Mesothelial cell of epicardium (in vitro differentiated cells): ENCODE results near the gene TJP2. TPM values are rescaled to one million over a fixed set of nuclear protein-coding genes. Genes with fewer than 3 reads are reported as not detected.

Experiments
- DNase-seq, 2 experiments: peaks; one replicate each; pipeline ENCODE4 v3.0.0; 2021; ENCODE audit warnings: low spot score in 2 of 2; ENCODE audit not compliant: unreplicated experiment in 2 of 2
- H3K27ac Mint-ChIP-seq: 2 replicates; pipeline ENCODE4 v1.8.0; 2021; ENCODE audit warnings: mixed read lengths
- H3K27me3 Mint-ChIP-seq: 2 replicates; pipeline ENCODE4 v1.8.0; 2021; ENCODE audit warnings: low read depth, mixed read lengths
- H3K36me3 Mint-ChIP-seq: 2 replicates; pipeline ENCODE4 v1.8.0; 2021; ENCODE audit warnings: mixed read lengths
- H3K4me1 Mint-ChIP-seq: 2 replicates; pipeline ENCODE4 v1.8.0; 2021; ENCODE audit warnings: mixed read lengths
- H3K4me3 Mint-ChIP-seq: 2 replicates; pipeline ENCODE4 v1.8.0; 2021; ENCODE audit warnings: mild to moderate bottlenecking, moderate library complexity, mixed read lengths
- H3K9me3 Mint-ChIP-seq: 2 replicates; pipeline ENCODE4 v1.8.0; 2021; ENCODE audit warnings: mixed read lengths
- total RNA-seq: library from RNA; stranded (reverse); gene quantifications from 3 replicates; pipeline ENCODE4 v1.2.1, GENCODE V29; 2021
- TF ChIP-seq, protein P1 (sequence below): fragments of 200-600 bp; sonication (generic); IDR thresholded peaks from one replicate; pipeline ENCODE4 v1.5.0; 2021; ENCODE audit warnings: antibody characterized with exemption; ENCODE audit not compliant: unreplicated experiment

Gene TJP2
- total RNA-seq, 1 donor from 2014 or later = 58.0 TPM

DNA sequence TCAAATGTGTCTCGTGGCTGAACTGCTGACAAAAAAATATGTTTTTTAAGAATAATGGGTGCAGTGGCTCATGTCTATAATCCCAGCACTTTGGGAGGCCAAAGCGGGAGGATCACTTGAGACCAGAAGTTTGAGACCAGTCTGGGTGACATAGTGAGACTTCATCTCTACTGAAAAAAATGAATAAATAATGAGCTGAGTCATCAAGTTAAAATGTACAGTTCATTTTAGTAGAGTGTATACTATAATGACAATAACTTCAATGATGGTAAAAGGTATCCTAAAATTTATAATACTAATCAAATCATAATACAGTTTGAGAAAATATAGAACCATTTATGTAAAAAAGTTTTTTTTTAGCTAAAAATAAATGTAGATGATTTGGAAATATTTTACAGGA is 37.9 kb upstream of the TJP2 start:
- Mint-ChIP-seq H3K27ac (no peak overlapping the region), H3K4me1 (peaks cover 14% of the 10 kb centered on the region), H3K36me3 (peaks cover 14% of the 10 kb centered on the region), H3K9me3 (no peaks in the 10 kb centered on the region), H3K27me3 (no peaks in the 10 kb centered on the region), H3K4me3 (no peak overlapping the region)
- DNase-seq = no peak
- TF ChIP-seq, protein P1, sequence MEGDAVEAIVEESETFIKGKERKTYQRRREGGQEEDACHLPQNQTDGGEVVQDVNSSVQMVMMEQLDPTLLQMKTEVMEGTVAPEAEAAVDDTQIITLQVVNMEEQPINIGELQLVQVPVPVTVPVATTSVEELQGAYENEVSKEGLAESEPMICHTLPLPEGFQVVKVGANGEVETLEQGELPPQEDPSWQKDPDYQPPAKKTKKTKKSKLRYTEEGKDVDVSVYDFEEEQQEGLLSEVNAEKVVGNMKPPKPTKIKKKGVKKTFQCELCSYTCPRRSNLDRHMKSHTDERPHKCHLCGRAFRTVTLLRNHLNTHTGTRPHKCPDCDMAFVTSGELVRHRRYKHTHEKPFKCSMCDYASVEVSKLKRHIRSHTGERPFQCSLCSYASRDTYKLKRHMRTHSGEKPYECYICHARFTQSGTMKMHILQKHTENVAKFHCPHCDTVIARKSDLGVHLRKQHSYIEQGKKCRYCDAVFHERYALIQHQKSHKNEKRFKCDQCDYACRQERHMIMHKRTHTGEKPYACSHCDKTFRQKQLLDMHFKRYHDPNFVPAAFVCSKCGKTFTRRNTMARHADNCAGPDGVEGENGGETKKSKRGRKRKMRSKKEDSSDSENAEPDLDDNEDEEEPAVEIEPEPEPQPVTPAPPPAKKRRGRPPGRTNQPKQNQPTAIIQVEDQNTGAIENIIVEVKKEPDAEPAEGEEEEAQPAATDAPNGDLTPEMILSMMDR = no peak

DNA sequence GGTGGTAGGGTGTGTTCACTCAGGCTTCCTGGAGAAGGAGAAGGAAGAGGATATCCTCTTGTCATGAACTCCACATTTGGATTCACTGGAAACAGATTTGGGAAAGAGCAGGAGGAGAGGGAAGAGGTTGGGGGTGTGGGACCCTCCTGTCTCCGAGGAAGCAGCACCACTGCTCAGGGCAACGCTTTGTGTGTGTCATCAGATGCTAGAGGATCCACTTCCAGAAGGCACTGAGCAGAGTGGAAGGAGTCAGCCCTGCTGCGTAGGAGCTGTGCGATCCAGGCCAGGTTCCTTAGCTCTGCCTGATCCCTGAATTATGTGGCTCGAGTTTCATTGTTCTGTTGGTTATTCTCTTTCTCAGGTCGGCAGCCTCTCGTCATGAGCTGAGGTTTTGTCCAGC is 37.3 kb upstream of the TJP2 start:
- Mint-ChIP-seq H3K4me3 (no peak overlapping the region), H3K9me3 (no peaks in the 10 kb centered on the region), H3K36me3 (peaks cover 14% of the 10 kb centered on the region), H3K27me3 (no peaks in the 10 kb centered on the region), H3K27ac (no peak overlapping the region), H3K4me1 (peaks cover 8% of the 10 kb centered on the region)
- TF ChIP-seq, protein P1 = no peak
- peak in 1 of 2 experiments; percentile 16 for DNase-seq

DNA sequence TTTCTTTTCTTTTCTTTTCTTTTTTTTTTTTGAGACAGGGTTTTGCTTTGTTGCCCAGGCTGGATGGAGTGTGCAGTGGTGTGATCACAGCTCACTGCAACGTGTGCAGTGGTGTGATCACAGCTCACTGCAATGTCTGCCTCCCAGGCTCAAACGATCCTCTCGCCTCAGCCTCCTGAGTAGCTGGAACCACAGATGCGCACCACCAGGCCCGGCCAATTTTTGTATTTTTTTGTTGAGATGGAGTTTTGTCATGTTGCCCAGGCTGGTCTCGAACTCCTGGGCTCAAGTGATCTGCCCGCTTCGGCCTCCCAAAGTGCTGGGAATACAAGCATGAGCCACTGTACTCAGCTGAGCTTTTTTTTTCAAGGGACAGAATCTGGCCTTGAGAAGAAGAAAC is 36.8 kb upstream of the TJP2 start:
- TF ChIP-seq, protein P1 = no peak
- DNase-seq = peak in 1 of 2 experiments; percentile 16
- peaks cover 14% of the 10 kb centered on the region for H3K36me3 Mint-ChIP-seq
- H3K4me1 Mint-ChIP-seq = peaks cover 8% of the 10 kb centered on the region
- H3K27ac Mint-ChIP-seq = peak overlapping the region; percentile 34
- no peaks in the 10 kb centered on the region for H3K9me3 Mint-ChIP-seq
- H3K4me3 Mint-ChIP-seq = no peak overlapping the region
- H3K27me3 Mint-ChIP-seq = no peaks in the 10 kb centered on the region

DNA sequence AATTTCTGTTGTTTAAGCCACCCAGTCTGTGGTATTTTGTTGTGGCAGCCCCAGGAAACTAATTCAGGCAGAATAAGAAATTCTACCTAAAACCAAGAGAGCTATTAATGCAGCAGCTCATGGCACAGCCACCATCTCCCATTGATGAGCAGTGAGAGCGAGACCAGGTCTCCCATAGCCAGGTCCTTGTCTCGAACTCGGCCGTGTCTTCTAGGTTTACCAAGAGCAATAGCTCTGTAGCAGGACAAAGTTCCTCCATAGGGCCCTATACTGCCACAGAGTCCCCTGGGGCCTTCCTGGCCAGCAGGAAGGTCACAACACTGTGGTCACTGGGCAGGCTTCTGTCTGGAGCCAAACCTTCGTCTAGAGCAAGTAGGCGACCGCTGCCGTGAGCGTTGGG is 34.5 kb upstream of the TJP2 start:
- H3K27ac Mint-ChIP-seq = no peak overlapping the region
- TF ChIP-seq, protein P1 = no peak
- no peaks in the 10 kb centered on the region for H3K27me3 Mint-ChIP-seq
- H3K4me3 Mint-ChIP-seq = no peak overlapping the region
- peaks cover 14% of the 10 kb centered on the region for H3K36me3 Mint-ChIP-seq
- H3K4me1 Mint-ChIP-seq = peaks cover 23% of the 10 kb centered on the region
- peak in 1 of 2 experiments; percentile 29 for DNase-seq
- no peaks in the 10 kb centered on the region for H3K9me3 Mint-ChIP-seq

DNA sequence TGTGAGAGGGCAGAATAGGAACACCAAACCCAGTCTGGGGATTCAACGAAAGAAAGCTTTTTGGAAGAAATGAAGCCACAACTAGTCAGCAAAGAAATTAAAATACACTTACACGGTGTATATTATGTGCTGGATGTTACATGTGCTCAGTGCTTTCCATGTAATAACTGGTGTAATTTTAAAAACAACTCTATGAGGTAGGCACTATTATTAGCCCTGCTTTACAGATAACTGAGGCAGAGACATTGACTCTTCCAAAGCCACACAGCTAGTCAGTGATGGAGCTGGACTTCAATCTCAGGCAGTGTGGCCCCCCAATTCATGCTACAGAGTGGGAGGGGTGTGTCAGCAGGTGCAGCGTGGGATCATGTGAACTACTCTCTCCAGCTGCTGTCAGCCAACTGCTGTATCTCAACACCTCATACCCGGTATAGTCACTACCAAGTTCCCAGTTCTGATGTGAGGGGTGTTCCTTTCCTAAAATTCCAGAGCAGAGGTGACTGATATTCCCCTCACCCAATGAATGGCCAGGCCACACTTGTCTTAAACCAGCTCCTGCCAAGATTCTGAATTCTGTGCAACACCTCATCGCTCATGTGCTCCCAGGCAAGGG is 33.8 kb upstream of the TJP2 start:
- DNase-seq = no peak

More for the DNA sequence above, 33.8 kb upstream of the TJP2 start:
- Mint-ChIP-seq H3K27ac (no peak overlapping the region), H3K9me3 (no peaks in the 10 kb centered on the region), H3K36me3 (peaks cover 12% of the 10 kb centered on the region), H3K4me1 (peaks cover 29% of the 10 kb centered on the region), H3K4me3 (no peak overlapping the region), H3K27me3 (no peaks in the 10 kb centered on the region)
- TF ChIP-seq, protein P1 = no peak
